GM19035 (cell line): ENCODE measurements around the gene SPEM1.

ENCODE experiments used
- ATAC-seq: cut with Tn5 transposase; IDR thresholded peaks from one replicate; pipeline ENCODE4 v1.9.1; 2021; ENCODE audit not compliant: unreplicated experiment

Gene SPEM1

DNA sequence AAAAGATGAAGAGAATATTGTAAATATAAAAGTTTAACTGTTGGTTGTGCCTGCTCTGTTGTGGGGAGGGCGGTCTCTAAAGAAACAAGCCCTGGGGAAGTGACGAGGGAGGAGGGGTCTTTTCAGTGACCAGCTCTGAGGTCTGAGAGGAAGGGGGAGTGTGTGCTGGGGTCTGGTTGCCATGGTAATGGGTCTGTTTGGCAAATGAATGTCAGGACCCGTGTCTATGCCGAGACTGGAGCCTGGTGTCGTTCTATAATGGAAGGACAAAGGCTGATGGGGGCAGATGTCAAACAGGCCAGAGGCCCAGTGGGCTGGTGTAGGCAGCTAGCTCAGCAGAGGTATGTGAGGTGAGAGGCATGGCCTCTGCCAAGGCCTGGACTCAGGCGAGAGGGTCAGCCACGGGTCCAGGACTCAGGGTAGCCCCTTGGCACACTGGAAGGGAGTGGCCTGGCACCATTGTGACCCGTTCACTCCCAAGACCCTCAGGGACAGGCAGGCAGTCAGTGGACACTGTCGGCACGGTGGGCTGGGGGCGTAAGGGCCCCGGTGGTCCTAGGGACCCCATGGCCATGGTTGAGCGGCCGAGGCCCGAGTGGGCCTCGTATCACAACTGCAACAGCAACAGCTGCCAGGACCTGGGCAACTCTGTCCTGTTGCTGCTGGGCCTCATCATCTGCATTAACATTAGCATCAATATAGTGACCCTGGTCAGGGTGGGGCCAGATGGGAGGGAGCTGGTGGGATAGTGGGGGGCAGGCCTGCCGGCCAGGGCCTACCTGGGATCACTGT is at the start of gene SPEM1:
Gene SPEM1, plus strand, starts transcription at position 506 of the 792 bp plus-strand sequence. Its CDS starts 61 bp downstream, at position 567.
- ATAC-seq: no peak

GRCh38 chr17:7370853-7371252 is 49.3 kb upstream of the SPEM1 start:
- no peak for ATAC-seq

GRCh38 chr17:7374353-7374752 is 45.8 kb upstream of the SPEM1 start:
- no peak for ATAC-seq

GRCh38 chr17:7379134-7379533 is 41.0 kb upstream of the SPEM1 start:
- no peak for ATAC-seq

GRCh38 chr17:7380321-7380720 is 39.8 kb upstream of the SPEM1 start:
- no peak for ATAC-seq

DNA sequence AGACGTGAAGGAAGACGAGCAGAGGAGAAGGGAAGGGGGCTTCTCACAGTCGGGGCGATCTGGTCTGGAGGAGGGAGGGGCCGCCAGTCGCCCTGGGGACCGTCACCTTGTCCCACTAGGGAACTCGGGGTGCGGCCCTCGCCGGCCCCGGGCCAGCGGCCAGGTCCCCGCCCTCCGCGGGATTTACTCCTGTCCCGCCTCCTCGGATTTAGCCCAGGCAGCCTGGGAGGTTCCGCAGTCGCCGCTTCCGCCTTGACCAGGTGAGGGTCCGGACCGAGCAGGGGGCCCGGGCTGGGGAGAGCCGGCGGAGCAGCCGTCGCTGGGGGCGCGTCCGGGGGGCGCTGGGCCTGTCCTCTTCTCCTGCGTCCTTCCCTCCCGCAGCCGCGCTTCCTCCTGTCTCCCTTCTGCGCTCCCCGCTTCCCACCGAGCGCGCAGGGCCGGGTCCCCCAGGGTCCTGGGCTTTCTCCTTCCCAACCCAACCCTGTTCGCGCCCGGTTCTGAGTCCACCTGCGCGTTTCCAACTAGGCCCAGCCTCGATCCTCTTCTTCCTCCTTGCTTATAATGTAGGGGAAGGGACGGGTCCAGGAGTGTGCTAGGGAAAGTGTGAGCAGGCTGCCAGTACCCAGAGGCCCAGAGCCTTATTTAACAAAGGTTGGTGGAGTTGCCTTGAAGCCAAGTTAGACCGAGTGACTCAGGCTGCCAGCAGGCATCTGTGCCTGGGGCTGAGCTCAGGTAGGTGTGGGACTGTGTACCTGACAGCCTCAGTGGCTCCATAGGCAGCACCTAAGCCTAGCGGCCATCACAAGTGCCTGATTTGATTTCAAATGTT is 39.1 kb upstream of the SPEM1 start, which contains the start of gene TNK1:
Gene TNK1, plus strand, starts transcription at position 235 of the 829 bp plus-strand sequence. CDS start 1,838 bp downstream, outside the sequence.
- ATAC-seq: no peak

GRCh38 chr17:7382901-7383300 is 37.2 kb upstream of the SPEM1 start:
- ATAC-seq: no peak

DNA sequence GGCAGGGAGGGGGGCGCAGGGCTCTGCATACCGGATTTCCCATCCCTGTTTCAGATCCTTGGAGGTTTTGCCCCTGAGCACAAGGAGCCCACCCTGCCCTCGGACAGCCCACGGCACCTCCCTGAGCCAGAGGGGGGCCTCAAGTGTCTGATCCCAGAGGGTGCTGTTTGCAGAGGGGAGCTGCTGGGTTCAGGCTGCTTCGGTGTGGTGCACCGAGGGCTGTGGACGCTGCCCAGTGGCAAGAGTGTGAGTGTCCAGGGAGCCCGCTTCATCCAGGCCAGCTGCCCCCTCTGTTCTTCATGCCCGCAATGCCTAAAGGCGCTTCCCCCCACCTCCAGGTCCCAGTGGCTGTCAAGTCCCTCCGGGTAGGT is 36.8 kb upstream of the SPEM1 start:
- ATAC-seq: no peak

GRCh38 chr17:7383742-7384488 is 36.2 kb upstream of the SPEM1 start:
- ATAC-seq: peak; percentile 68

DNA sequence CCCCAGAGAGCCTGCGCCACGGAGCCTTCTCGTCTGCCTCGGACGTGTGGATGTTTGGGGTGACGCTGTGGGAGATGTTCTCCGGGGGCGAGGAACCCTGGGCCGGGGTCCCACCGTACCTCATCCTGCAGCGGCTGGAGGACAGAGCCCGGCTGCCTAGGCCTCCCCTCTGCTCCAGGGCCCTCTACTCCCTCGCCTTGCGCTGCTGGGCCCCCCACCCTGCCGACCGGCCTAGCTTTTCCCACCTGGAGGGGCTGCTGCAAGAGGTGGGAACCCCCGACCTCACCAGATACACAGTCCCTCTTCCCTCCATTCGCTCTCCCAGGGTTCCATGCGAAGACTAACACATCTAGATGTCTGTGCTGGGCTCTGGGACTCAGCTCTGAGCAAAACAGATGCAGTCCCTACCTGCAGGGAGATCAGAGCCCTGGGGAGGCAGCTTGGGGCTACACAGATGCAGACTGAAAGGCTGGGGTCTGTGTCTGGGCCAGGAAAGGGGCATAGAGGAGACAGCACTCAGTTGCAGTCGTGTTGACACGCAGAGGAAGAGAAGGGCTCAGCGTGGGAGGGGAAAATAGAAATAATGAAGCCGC is 35.5 kb upstream of the SPEM1 start:
- ATAC-seq: no peak

DNA sequence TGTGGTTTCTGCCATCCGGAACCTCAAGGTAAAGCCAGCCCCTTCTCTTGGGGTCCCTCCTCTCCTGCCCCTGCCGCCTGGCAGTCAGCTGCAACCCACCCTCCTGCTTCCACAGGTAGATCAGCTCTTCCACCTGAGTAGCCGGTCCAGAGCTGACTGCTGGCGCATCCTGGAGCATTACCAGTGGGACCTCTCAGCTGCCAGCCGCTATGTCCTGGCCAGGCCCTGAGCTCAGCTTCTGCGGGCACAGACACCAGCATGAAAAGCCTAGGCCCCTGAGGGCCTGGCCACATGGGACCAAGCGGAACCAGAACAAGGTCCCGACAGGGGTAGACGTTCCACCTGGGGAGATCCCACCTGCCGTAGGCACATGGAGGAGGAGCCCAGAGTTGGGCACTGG is 31.3 kb upstream of the SPEM1 start:
- ATAC-seq: no peak

DNA sequence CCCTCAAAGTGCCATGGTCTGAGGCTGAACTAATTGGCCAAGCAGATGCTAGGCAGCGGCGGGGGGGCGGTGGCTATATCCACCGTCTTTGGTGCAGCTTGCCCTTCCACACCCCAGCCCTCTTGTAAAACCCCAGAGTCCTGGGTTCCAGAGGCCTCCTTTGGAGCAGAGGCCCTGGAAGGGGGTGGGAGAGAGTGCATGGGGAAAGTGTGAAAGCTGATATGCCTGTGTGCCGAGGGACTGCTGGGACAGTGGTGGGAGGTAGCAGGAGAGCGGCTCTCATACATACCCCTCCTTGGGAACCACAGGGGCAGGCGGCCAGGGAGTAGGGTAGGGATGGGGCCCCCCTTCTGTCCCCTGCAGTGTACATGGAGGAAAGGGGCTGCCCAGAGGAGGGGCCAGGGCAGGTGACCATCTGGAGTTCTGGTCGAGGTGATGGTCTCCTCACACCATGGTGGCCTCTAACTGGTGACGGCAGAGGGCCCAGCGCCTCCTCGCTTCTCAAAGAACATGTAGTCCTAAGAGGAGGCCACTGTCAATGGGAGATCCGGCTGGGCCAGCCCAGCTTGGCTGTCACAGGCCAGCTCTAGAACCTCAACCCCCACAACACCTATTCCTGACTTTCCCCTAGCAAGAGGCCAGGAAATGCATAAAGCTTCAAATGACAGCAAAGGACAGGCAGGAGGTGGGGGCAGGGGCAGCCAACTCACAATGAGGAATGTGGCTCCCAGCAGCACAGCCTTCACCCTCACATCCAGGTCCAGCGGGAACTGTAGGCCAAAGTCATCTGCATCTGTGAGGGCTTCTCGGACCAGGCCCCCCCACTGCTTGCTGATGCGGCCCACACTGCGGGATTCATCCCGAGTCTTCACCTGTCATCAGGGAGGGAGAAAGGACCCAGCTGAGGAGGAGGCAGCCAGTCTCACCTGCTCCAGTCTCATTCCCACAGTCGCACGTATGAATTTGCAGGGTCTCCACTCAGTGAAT is 29.9 kb upstream of the SPEM1 start:
- ATAC-seq: no peak

DNA sequence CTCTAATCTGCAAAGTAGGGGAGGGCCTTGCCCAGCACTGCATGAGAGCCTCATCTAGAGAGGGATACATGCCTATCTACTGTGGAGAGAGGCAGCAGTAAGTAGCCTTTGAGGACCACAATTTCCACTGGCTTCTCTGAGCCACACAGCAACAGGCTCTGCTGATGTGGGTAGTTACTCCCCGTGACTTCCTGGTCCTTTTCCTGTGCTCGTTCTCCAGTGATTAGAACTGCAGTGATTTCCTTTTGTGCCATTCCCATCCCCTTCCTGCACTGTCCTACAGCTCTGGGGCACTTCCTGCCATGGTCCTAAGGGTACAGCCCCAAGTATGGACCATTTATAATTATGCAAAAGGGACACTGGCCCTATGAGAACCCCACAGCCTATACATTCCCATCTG is 28.8 kb upstream of the SPEM1 start:
- no peak for ATAC-seq

GRCh38 chr17:7392696-7393612 is 27.2 kb upstream of the SPEM1 start:
- ATAC-seq: no peak

GRCh38 chr17:7393613-7394451 is 26.3 kb upstream of the SPEM1 start:
- ATAC-seq: peak; percentile 44

GRCh38 chr17:7394452-7395191 is 25.5 kb upstream of the SPEM1 start, which contains the start of gene PLSCR3:
TSS of gene PLSCR3 (minus strand) at chr17:7394525. CDS start at chr17:7394110, 415 bp downstream.
- peak; percentile 81 for ATAC-seq

DNA sequence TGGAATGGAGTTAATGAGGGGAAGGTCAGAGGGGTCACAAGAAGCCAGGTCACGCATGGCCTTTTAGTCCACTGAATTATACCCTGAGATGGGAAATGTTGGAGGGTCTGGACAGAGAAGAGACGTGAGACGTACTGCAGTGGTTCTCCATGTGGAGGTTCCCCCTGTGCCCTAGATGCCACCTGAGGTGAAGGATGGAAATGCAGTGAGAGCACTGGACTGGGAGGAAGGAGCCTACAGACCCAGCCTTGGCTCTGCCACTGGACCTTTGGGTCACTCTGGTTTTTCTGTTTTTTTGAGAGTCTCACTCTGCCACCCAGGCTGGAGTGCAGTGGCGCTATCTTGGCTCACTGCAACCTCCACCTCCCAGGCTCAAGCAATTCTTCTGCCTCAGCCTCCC is 24.0 kb upstream of the SPEM1 start:
- no peak for ATAC-seq
